NCI-H774 (cell line): ENCODE measurements around the gene CHIC2.
"Not testable (repeated sequence)": the region's sequence is repeated elsewhere in the genome, so short reads cannot be mapped to it uniquely, and the experiment has no call there.

ENCODE experiments used
- DNase-seq: peaks from one replicate; lab custom pipeline; 2025; lab: John Stamatoyannopoulos, UW

The CHIC2 gene

DNA sequence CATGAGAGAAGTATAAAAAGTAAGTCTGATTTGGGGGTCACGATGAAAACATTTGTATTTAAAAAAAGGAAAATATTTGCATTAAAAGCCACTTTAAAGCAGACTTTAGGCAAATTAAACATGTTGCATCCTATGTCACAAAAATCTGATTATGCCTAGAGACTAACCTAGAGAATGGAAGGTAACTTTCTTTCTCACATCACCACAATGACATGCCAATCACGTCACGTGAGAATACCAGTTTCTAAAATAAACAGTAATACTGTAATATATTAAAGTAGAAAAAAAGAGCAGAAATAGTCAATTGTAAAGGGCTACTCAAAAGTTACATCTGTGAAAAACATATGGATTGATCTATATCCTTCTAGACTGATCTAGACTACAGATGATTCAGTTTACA, 3.3 kb downstream of the CHIC2 start:
- DNase-seq, result no peak

- no peak for DNase-seq
Observed at GRCh38 chr4:54060116-54060515, 4.3 kb downstream of the CHIC2 start.

GRCh38 chr4:54058171-54058570, 6.2 kb downstream of the CHIC2 start:
- DNase-seq, result no peak

GRCh38 chr4:54056360-54056759, 8.0 kb downstream of the CHIC2 start:
- DNase-seq, result no peak

GRCh38 chr4:54055494-54055893, 8.9 kb downstream of the CHIC2 start:
- no peak for DNase-seq

DNA sequence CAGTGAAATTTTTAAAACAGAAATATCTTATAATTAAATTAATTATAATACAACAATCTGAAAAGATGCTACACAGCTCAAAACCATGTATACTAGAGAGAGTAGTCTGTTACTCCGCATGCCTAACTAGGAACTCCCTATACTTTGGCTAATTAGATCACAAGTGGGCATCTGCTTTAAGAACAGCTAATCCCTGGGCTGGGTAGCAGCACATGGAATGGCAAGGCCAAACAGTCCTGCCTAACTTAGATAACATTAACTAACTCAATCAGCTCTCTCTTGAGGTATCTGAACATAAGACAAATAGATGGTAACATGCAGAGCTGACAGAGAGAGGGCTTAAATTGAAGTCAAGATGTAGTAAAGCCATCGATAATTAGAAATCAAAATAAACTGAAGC, 9.9 kb downstream of the CHIC2 start:
- DNase-seq, result no peak

DNA sequence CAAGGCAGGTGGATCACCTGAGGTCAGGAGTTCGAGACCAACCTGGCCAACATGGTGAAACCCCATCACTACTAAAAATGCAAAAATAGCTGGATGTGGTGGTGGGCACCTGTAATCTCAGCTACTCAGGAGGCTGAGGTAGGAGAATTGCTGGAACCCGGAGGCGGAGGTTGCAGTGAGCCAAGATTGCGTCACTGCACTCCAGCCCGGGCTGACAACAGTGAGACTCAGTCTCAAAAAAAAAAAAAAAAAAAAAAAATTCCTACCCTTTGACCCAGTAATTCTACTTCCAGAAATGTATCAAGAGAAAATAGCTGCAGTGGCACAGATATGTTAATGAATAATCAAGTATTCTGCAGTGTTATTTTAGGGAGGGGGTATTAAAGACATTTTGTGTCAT, 11.1 kb downstream of the CHIC2 start:
- not testable (repeated sequence) for DNase-seq

- no peak for DNase-seq
Observed at GRCh38 chr4:54050214-54050904, 14.0 kb downstream of the CHIC2 start.

GRCh38 chr4:54043630-54044029, 20.8 kb downstream of the CHIC2 start:
- not testable (repeated sequence) for DNase-seq

- no peak for DNase-seq
Observed at GRCh38 chr4:54041933-54042332, 22.5 kb downstream of the CHIC2 start.

- DNase-seq, result no peak
Observed at GRCh38 chr4:54041100-54041499, 23.3 kb downstream of the CHIC2 start.

- no peak for DNase-seq
Observed at GRCh38 chr4:54038056-54038455, 26.3 kb downstream of the CHIC2 start.

GRCh38 chr4:54036184-54036583, 28.2 kb downstream of the CHIC2 start:
- no peak for DNase-seq

DNA sequence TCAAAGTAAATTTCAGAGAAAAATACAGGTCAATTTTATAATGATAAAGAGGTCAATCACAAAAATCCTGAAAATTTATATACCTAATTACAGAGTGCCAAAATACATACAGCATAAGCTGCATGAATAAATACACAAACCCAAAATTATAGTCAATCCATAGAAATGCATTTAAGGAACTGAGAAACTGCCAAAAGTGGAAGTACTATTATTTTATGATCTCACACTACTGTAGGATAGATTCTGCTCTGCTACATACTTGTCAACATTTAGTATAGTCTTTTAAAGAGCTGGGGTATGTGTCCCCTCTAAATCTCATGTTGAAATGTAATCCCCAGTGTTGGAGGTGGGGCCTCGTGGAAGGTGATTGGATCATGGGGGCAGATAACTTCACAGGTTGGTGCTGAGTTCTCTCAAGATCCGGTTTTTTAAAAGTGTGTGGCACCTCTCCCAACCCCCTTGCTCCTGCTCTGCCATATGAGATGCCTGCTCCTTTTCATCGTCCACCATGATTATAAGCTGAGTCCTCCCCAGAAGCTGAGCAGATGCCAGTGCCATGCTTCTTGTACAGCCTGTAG, 31.8 kb downstream of the CHIC2 start:
- no peak for DNase-seq

- DNase-seq, result no peak
Observed at GRCh38 chr4:54027311-54027710, 37.1 kb downstream of the CHIC2 start.

DNA sequence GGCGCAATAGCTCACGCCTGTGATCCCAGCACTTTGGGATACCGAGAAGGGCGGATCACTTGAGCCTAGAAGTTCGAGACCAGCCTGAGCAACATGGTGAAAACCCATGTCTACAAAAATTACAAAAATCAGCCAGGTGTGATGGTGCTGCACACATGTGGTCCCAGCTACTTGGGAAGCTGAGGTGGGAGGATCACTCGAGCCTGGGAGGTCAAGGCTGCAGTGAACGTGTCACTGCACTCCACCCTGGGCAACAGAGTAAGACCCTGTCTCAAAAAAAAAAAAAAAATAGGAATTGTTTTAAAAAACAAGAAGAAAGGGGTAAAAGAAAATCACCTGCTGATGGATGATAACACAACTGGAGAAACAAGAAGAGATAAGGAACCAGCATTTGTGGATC, 38.8 kb downstream of the CHIC2 start:
- no peak for DNase-seq

DNA sequence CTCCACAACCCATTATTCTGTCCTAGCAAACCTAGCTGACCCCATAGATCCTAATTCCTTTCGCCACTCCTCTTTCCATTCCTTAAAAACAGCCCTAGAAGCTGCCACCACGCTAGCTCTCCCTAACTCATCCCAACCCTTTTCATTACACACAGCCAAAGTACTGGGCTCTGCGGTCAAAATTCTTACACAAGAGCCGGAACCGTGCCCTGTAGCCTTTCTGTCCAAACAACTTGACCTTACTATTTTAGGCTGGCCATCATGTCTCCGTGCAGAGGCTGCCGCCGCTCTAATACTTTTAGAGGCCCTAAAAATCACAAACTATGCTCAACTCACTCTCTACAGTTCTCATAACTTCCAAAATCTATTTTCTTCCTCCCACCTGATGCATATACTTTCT, 41.4 kb downstream of the CHIC2 start:
- not testable (repeated sequence) for DNase-seq

DNA sequence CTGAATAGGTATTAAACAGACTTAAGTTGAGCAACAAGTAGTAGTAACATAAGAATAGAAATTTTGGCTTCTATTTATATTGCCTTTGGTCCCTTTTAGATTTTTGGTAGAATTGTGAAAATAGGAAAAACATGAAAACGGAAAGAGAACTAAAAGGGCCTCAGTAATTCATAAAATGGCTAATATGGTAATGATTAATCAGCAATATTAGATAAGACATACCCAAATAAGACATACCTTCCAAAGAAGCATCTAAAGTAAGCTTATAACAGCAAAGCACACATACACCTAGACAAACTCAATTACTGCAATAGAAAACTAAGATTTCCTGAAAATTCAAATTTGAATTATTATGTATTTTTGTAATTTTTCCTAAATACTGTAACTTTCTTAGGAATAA, 46.4 kb downstream of the CHIC2 start:
- DNase-seq, result no peak

DNA sequence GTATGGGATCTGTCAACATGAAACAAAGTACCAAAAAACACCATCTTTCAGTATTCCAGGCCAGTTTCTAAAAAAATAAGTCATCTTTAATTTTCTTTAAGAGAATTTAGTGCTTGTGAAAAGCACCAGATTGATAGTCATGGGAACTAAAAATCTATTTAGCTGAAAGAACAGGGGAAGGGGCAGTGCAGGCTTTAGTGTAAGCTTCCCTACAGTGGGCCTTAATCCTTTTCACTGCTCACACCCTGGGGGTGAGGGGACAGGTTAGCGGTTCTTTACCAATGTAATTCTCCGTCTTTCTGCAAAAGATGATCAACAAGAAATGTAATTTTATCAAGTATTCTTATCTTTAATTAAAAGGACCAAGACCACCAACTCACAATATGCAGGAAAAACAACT, 47.1 kb downstream of the CHIC2 start:
- no peak for DNase-seq

DNA sequence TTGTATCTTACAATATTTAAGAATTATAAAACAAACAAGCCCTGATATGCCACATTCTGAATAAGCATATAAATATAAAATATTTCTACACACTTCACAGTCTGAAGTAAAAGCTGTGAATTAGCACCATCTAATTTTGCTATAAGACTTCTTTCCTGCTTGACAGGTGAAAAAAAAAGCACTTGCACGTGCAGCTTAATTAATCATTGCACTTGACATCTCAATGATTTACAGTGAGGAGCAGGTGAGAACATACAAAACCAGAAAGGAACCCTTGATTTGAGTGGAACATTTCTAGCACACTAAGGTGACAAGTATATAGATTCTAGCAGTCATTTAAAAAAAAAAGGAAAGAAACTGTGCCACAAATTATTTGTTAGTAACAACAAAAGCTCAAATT, 47.9 kb downstream of the CHIC2 start:
- peak; percentile 73 for DNase-seq

DNA sequence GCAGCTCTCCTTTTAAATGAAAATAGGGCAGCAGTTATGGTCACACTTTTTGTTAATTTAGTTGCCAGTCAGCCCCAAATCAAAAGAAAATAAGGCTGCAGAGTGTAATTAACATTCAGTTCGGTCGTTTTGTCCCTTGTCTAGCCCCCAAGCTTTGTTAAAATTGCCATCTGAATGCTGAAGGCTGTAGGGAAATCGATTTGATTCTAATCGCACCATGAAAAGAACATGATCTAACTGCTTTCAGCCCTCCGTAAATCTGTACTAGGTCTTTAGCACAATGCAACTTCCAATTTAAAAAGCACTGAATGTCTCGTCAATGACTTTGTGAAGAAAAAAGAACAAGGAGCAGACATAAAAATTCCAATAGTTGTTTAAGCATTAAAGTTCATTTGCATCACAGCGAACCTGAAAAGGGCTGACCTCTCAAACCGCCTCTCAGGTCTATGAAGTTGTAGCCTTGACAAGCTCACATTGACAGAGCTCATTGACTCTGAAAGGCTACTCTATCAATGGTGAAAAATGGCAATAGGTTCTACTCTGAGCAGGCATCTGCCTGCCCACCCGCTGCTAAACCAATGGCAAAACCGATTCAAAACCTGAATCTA, 48.9 kb downstream of the CHIC2 start:
- peak; percentile 13 for DNase-seq

GRCh38 chr4:54014666-54015160, 49.7 kb downstream of the CHIC2 start:
- no peak for DNase-seq

DNA sequence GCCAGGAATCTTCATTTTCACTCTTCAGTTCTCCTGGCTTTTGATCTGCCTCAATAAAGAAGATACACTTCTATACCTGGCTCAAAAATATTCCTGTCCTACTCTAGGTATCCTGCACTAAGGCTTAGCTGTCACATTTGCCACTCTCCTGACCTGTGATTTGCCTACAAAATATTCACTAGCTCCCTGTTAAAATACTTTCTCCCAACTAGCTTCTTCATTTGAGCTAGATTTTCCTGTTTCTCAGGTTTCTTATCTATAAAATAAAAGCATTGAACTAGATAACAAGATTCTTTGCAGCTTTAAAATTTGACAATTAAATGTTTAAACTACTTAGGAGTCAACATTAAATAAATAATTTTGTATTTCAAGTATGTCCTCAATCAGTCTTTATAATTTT, 53.2 kb downstream of the CHIC2 start:
- no peak for DNase-seq

GRCh38 chr4:54006755-54007154, 57.6 kb downstream of the CHIC2 start:
- DNase-seq, result peak; percentile 34
